ENCODE results near the gene ZSCAN10. TPM values are rescaled to one million over a fixed set of nuclear protein-coding genes. Genes with fewer than 3 reads are reported as not detected.

Gene ZSCAN10
- total and polyA plus RNA-seq, 2 of the 13 experiments (the other 11 are each of a cell fraction or from before 2014, with no cell fraction given): not detected

GRCh38 chr16:3134338-3135125 is 35.4 kb upstream of the ZSCAN10 start, which contains the start of gene ZNF213 (continued):
- TF ChIP-seq ZNF318 (CRISPR knock-in tag; IDR thresholded peaks at IDR 0.05) (no peak), HES4 (CRISPR knock-in tag; IDR thresholded peaks at IDR 0.05; ENCODE audit: borderline replicate concordance) (no peak), ZNF567 (CRISPR knock-in tag; IDR thresholded peaks at IDR 0.05; ENCODE audit: borderline replicate concordance) (no peak), KDM1A (CRISPR knock-in tag; IDR thresholded peaks at IDR 0.05) (no peak), ZBTB43 (CRISPR knock-in tag; conservative IDR thresholded peaks at IDR 0.05) (no peak), ZNF3 (CRISPR knock-in tag; IDR thresholded peaks at IDR 0.05) (no peak), ZNF260 (CRISPR knock-in tag; IDR thresholded peaks at IDR 0.05; ENCODE audit: borderline replicate concordance, low read depth) (no peak), ARHGAP35 (CRISPR knock-in tag; IDR thresholded peaks at IDR 0.05; ENCODE audit: borderline replicate concordance) (0 out of 2 replicates have a peak, but pooled peaks have one; percentile 59), ZNF354B (CRISPR knock-in tag; IDR thresholded peaks at IDR 0.05) (no peak), ZNF7 (CRISPR knock-in tag; IDR thresholded peaks at IDR 0.05) (no peak), DNMT3B (CRISPR knock-in tag; conservative IDR thresholded peaks at IDR 0.05) (no peak), ZFP37 (CRISPR knock-in tag; IDR thresholded peaks at IDR 0.05; ENCODE audit: borderline replicate concordance) (no peak), ZNF839 (CRISPR knock-in tag; IDR thresholded peaks at IDR 0.05; ENCODE audit: borderline replicate concordance) (peak; percentile 88; the same call in 1 of the 2 replicates), ZNF850 (CRISPR knock-in tag; conservative IDR thresholded peaks at IDR 0.05) (no peak), RFXAP (CRISPR knock-in tag; IDR thresholded peaks at IDR 0.05; ENCODE audit: borderline replicate concordance) (peak; percentile 12; the same call in 1 of the 2 replicates), ZNF44 (CRISPR knock-in tag; IDR thresholded peaks at IDR 0.05) (0 out of 2 replicates have a peak, but pooled peaks have one; percentile 57), PRPF4 (IDR thresholded peaks at IDR 0.05; ENCODE audit: low read depth, low read length, poor library complexity, severe bottlenecking) (no peak), MAZ (IDR thresholded peaks at IDR 0.05; ENCODE audit: borderline replicate concordance, low read depth, low read length) (no peak), MAZ (CRISPR knock-in tag; IDR thresholded peaks at IDR 0.05; ENCODE audit: low read depth) (no peak), ZNF530 (CRISPR knock-in tag; IDR thresholded peaks at IDR 0.05; ENCODE audit: low read depth) (no peak), NRL (CRISPR knock-in tag; IDR thresholded peaks at IDR 0.05; ENCODE audit: borderline replicate concordance) (peak; percentile 73; the same call in 1 of the 2 replicates)
